Epithelial cell of esophagus (primary cell): Measurements from ENCODE around the gene ZFYVE9.
"Not testable (repeated sequence)": the region's sequence is repeated elsewhere in the genome, so short reads cannot be mapped to it uniquely, and the experiment has no call there.

Experiments
- DNase-seq: peaks from one replicate; pipeline ENCODE4 v3.0.0; 2010; ENCODE audit warnings: low read depth
- H3K4me3 ChIP-seq: 2 replicates; pipeline ENCODE4 v1.5.1; 2011; ENCODE audit warnings: mild to moderate bottlenecking, low read length, control low read depth
- TF ChIP-seq, protein P1 (sequence below): IDR thresholded peaks from 2 replicates; pipeline ENCODE4 v1.5.1; 2011; ENCODE audit warnings: low read depth, mild to moderate bottlenecking, low read length, control low read depth, inconsistent platforms; ENCODE audit not compliant: insufficient read depth; ENCODE audit errors: missing control alignments

The ZFYVE9 gene, protein sequence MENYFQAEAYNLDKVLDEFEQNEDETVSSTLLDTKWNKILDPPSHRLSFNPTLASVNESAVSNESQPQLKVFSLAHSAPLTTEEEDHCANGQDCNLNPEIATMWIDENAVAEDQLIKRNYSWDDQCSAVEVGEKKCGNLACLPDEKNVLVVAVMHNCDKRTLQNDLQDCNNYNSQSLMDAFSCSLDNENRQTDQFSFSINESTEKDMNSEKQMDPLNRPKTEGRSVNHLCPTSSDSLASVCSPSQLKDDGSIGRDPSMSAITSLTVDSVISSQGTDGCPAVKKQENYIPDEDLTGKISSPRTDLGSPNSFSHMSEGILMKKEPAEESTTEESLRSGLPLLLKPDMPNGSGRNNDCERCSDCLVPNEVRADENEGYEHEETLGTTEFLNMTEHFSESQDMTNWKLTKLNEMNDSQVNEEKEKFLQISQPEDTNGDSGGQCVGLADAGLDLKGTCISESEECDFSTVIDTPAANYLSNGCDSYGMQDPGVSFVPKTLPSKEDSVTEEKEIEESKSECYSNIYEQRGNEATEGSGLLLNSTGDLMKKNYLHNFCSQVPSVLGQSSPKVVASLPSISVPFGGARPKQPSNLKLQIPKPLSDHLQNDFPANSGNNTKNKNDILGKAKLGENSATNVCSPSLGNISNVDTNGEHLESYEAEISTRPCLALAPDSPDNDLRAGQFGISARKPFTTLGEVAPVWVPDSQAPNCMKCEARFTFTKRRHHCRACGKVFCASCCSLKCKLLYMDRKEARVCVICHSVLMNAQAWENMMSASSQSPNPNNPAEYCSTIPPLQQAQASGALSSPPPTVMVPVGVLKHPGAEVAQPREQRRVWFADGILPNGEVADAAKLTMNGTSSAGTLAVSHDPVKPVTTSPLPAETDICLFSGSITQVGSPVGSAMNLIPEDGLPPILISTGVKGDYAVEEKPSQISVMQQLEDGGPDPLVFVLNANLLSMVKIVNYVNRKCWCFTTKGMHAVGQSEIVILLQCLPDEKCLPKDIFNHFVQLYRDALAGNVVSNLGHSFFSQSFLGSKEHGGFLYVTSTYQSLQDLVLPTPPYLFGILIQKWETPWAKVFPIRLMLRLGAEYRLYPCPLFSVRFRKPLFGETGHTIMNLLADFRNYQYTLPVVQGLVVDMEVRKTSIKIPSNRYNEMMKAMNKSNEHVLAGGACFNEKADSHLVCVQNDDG (N-terminal part only)

DNA sequence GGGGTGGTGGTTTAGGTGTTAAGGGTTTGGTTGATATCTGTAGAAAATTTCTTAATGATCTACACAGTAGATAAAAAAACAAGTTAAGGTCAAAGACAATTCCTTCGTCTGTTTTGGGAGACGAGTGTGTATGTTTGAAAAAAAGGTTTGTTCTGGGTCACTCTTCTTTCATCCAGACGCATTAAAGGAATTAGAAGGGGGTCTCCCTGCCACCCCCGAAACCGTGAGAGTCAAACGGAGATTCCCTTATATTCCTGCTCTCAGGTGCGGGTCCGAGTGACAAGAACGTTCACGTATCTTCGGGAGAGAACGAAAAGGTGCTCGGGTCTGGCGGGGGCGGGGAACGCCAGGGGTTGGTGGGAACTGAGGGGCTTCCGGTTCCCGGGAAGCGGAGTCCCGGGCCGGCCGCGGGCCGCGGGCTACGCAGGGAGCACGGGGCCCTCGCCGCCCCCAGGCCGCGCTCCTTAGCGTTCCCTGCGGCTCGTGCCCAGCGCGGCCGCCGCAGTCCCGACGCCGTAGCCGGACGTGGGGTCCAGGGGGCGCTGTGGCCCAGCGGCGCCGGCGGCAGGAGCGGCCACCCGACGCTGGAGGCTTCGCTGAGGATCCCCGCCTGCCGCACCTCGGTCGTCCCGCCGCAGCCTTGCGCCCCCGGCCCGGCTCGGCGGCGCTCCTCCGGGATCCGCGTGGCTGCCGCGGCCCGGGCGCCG lies at the start of gene ZFYVE9:
Gene ZFYVE9, plus strand, starts transcription at position 577 of the 707 bp plus-strand sequence. CDS start 91,118 bp downstream, outside the sequence.
- TF ChIP-seq, protein P1, sequence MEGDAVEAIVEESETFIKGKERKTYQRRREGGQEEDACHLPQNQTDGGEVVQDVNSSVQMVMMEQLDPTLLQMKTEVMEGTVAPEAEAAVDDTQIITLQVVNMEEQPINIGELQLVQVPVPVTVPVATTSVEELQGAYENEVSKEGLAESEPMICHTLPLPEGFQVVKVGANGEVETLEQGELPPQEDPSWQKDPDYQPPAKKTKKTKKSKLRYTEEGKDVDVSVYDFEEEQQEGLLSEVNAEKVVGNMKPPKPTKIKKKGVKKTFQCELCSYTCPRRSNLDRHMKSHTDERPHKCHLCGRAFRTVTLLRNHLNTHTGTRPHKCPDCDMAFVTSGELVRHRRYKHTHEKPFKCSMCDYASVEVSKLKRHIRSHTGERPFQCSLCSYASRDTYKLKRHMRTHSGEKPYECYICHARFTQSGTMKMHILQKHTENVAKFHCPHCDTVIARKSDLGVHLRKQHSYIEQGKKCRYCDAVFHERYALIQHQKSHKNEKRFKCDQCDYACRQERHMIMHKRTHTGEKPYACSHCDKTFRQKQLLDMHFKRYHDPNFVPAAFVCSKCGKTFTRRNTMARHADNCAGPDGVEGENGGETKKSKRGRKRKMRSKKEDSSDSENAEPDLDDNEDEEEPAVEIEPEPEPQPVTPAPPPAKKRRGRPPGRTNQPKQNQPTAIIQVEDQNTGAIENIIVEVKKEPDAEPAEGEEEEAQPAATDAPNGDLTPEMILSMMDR, result peak; percentile 23
- H3K4me3 ChIP-seq, result peak within 1 kb of the TSS; percentile 79
- DNase-seq, result peak; percentile 83

DNA sequence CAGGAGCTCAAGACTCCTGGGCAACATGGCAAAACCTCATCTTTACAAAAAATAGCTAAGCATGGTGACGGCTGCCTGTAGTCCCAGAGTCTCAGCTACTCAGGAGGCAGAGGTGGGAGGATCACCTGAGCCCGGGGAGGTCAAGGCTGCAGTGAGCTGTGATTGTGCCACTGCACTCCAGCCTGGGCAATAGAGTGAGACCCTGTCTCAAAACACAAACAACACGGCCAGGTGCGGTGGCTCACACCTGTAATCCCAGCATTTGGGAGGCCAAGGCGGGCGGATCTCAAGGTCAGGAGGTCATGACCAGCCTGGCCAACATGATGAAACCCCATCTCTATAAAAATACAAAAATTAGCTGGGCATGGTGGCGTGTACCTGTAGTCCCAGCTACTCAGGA lies 47.6 kb upstream of the ZFYVE9 start:
- not testable (repeated sequence) for H3K4me3 ChIP-seq, DNase-seq

DNA sequence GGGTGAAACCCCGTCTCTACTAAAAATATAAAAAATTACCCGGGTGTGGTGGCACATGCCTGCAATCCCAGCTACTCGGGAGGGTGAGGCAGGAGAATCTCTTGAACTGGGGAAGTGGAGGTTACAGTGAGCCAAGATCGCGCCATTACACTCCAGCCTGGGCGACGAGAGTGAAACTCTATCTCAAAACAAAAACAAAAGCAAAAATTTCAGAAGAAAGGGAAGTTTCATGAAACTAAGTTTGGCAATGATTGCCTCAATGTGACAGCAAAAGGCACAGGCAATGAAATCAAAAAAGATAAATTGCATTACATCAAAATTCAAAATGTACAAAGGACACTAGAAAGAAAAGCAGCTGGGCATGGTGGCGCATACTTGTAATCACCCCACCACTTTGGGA lies 45.7 kb upstream of the ZFYVE9 start:
- H3K4me3 ChIP-seq, result no peak overlapping the region
- TF ChIP-seq, protein P1, result no peak
- DNase-seq, result no peak

DNA sequence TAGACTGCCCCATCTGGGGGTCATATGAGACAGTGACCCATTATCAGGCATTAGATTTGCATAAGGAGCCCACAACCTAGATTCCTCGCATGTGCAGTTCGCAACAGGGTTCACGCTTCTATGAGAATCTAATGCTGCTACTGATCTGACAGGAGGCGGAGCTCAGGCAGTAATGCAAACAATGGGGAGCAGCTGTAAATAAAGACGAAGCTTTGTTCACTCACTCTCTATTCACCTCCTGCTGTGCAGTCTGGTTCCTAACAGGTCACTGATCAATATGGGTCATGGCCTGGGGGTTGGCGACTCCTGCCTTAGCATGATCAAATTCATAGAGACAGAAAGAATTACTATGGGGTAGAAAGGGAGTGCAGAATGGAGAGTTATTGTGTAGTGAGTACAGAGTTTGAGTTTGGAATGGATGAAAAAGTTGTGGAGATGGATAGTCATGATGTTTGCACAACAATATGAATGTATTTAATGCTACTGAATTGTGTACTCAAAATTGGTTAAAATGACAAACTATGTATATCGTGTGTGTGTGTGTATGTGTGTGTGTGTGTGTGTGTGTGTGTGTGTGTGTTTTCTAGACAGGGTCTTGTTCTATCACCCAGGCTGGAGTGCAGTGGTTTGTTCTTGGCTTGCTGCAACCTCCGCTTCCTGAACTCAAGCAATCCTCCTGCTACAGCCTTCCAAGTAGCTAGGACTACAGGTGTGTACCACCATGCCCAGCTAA lies 43.6 kb upstream of the ZFYVE9 start:
- no peak overlapping the region for H3K4me3 ChIP-seq
- TF ChIP-seq, protein P1, result no peak
- no peak for DNase-seq

DNA sequence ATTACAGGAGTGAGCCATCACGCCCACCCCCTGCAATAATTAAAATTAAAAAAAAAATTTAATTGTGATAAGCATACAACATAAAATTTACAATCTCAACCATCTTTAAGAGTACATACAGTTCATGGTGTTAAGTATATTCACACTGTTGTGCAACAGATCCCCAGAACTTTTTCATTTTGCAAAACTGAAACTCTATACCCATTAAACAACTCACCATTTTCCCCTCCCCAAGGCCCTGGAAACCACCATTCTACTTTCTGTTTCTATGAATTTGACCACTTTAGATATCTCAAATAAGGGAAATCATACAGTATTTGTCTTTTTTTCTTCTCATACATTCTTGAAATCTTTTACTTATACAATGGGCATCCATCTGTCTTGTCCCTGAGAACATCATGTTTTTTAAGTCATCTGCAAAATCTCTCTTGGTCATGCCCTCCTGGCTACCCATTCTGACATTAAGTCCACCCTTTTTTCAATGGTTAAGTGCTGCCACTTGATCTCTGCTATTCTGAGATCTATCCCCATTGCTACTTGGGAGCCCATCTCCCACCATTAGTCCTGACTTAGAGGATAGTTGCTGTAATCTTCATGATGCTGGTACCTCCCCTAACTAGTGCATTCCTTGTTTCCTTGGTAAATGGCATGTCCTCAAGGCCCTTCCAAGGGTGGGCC lies 39.4 kb upstream of the ZFYVE9 start:
- no peak for DNase-seq
- TF ChIP-seq, protein P1, result no peak
- H3K4me3 ChIP-seq, result no peak overlapping the region

DNA sequence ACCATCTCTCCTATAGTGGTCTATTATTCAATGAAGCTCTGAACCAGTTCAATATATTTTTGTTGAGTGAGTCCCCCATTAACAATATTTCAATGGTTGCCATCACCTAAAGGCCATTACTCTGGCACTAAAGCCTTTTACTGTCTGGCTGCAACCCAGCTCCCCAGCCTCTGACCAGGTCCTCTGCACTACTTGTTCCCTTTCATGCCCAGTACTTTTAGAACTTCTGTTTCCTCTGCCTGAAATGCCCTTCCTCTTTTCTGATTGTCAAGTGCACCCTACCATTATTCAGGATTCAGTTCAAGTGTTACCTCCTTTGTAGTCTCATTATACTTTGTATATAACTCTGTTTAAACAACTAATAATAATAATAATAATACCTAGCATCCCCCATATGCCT lies 30.4 kb upstream of the ZFYVE9 start:
- TF ChIP-seq, protein P1, result no peak

More for the DNA sequence above, 30.4 kb upstream of the ZFYVE9 start:
- H3K4me3 ChIP-seq, result no peak overlapping the region
- no peak for DNase-seq
